HG03460 (cell line): Measurements from ENCODE around the gene AIFM3.
"Not testable (repeated sequence)": the region's sequence is repeated elsewhere in the genome, so short reads cannot be mapped to it uniquely, and the experiment has no call there.

Experiments
- ATAC-seq: cut with Tn5 transposase; IDR thresholded peaks from one replicate; pipeline ENCODE4 v1.9.1; 2021; ENCODE audit not compliant: unreplicated experiment

The AIFM3 gene

DNA sequence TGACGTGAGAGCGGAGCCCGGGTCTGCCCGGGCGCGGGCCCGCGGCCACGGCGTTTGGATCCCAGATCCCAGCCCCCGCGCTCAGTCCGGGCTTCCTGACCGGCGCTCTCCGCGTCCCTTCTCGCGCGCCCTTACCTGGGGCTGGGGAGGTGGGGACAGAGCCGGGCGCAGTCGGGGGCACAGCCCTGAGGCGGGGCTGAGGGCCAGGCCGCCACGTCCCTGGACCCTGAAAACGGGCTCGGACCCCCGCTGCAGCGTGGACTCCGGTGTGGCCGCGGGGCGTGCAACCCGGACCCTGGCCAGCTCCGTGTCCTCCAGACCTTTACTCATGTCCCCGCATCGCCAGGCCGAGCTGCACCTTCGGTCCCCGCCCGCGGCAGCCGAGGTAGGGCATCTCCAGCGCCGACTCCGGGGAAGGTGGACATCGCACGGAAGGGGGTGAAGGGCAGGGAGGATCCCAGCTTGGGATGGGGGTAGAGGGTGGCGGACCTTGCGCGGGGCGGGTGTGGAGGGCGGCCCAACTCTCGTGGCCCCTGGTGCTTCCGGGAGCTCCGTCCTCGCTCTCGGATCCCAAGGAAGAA is 9.9 kb upstream of the AIFM3 start:
- ATAC-seq = no peak

GRCh38 chr22:20957683-20958431 is 9.2 kb upstream of the AIFM3 start:
- ATAC-seq = no peak

DNA sequence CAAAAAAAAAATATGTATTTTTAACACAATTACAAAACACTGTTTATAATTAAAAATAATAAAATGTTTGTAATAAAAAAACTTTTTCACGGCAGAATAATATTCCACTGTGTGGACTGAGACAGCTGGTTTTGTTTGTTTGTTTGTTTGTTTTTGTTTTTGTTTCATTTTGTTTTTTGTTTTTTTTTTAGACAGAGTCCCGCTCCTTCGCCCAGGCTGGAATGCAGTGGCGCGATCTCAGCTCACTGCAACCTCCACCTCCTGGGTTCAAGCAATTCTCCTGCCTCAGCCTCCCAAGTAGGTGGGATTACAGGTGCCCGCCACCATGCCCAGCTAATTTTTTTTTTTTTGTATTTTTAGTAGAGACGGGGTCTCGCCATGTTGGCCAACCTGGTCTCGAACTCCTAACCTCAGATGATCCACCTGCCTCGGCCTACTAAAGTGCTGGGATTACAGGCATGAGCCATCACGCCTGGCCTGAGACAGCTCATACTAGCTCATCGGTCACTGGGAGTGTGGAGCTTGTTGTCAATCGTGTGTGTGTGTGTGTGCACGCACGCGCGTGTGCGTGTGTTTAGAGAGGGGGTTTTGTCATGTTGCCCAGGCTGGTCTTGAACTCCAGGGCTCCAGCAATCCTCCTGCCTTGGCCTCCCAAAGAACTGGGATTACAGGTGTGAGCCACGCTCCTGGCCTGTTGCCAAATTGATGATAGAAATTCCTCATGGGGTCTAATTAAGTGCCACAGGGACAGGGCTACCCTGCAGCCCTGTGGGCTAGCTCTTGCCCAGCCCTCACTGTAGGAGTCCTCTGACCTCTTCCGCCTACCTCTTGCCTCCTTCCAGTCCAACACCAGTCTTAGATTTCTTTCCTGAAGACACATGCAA is 7.2 kb upstream of the AIFM3 start:
- no peak for ATAC-seq

GRCh38 chr22:20960609-20961008 is 6.4 kb upstream of the AIFM3 start:
- no peak for ATAC-seq

GRCh38 chr22:20962491-20962945 is 4.5 kb upstream of the AIFM3 start:
- no peak for ATAC-seq

DNA sequence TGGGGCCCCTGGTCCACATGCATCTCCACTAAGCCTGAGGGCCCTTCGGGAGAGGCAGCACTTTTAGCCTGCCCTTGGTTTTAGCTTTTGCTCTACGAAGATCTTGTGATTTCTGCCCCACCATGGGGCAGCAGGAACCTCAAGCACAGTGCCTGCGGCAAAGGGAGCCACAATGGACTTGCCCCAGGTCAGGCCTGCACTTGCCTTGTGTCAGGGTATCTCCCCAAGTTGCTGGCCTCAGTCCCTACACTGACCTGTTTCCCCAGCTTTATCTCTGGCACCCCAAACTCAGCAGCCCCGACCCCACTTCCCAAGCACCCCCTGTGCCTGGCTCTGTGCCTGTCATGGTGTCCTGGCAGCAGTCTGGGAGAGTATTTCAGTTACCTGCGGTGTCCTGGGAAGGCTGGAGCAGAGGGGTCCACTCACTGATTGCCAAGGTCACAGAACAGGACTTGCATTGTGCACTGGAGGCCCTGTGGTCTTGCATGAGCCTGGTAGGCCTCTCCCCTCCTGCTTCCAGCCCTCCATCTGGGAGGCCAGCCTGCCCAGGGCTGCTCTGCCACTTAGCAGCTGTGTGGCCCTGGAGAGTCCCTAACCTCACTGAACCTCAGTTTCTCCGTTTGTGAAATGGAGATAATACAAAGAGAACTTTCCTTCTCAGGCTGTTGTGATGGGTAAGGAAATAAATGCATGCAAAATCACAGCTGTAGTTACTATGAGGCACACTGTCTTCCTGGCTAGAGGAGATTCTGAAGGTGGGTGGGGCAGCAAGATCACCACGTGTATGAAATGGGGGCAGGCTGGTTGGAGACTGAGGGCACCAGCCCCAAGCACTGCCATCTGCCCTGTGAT is 3.6 kb upstream of the AIFM3 start:
- ATAC-seq = no peak

DNA sequence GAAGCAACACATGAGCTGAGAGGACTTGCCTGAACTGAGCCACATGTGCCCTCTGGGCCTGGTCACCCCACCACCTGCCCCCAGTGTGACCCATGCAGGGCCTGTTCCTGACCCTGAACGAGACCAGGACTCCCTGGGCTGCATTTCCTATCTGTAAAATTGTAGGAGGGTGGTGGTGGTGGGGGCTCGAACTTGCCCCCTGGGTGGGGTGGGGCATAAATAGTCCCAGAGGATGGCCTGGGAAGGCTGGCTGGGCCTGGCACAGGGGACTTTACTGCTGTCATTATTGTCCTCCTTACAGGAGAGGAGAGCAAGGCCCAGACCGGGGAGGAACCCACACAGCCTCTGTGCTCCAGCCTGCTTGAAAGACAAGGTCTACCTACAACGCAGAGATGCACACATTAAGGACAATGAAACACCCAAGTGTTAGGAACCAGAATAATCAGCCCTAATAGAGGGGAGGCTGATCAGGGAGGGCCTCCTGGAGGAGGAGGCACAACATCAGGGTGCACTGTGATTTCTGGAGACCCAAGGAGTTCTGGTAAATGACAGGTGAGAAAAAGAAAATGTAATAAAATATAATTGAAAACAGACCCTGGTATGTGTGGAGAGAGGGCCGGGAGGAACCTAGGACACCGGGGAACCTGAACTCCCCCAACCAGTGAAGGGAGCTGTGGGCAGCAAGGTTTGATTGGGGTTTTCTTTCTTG is 2.8 kb upstream of the AIFM3 start:
- no peak for ATAC-seq

- no peak for ATAC-seq
Measured at GRCh38 chr22:20964799-20965103, 2.3 kb upstream of the AIFM3 start.

DNA sequence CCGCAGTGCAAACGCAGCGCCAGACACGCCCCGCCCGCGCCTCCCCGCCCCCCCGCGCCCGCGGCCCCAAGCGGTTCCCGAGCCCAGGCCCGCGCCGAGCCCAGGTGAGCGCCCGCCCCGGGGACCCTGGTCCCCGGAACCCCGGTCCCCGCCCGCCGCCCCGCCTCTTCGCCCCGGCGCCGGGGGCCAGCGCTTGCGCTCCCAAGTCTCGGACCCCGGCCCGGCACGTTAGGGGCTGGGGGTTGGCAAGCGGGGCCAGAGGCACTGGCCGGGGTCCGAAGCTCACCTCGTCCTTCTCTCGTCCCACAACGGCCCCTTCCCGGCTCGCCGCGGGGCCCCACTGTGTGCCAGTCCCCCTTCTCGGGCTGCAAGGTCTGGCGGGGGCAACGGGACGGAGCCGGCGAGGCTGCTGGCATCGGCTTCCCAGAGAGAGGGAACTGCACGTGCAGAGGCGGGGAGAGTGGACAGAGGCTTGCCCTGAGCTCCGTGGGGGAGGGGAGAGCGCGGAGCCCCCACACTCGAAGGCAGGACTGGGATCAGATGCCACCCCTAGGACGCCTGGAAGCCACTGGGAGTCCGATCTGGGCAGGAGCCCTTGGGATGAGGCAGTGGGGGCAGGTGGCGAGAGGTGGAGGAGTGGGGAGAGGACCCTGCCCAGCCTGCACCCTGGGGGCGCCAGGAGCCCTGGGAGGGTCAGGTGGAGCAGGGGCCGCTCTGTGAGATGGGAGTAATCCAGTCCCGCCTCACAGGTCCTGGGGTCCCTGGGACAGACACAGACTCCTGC is 1.8 kb upstream of the AIFM3 start:
- no peak for ATAC-seq

GRCh38 chr22:20965888-20966855 is 883 bp upstream of the AIFM3 start:
- no peak for ATAC-seq

- no peak for ATAC-seq
Measured at GRCh38 chr22:20967697-20968211, 699 bp downstream of the AIFM3 start.

- no peak for ATAC-seq
Measured at GRCh38 chr22:20968281-20968977, 1.4 kb downstream of the AIFM3 start.

- ATAC-seq = no peak
Measured at GRCh38 chr22:20970939-20971657, 4.0 kb downstream of the AIFM3 start.

GRCh38 chr22:20972014-20972694 is 5.1 kb downstream of the AIFM3 start:
- ATAC-seq = not testable (repeated sequence)

DNA sequence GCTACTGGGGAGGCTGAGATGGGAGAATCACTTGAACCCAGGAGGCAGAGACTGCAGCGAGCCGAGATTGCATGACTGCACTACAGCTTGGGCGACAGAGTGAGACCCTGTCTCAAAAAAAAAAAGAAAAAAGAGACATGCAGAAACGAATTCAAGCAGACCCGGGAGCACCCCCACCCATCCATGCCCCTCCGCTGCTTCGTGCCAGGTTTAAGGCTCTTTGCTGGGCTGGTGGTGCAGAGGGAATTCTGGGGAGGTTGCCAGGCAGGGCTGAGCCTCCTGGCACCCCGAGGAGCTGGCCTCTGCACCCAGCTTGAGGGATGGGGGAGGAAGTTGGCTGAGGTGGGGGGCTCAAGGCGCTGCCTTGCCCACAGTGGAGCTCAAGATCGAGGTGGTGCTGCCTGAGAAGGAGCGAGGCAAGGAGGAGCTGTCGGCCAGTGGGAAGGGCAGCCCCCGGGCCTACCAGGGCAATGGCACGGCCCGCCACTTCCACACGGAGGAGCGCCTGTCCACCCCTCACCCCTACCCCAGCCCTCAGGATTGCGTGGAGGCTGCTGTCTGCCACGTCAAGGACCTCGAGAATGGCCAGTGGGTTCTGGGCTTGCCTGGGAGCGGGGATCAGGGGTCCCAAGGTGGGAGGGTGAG is 6.0 kb downstream of the AIFM3 start:
- no peak for ATAC-seq
